WI38 (cell line): ENCODE measurements around the gene CAMK1D.
A peak's percentile ranks its signal among the peaks of the same experiment; 100 is the strongest.
"Not testable (repeated sequence)": the region's sequence is repeated elsewhere in the genome, so short reads cannot be mapped to it uniquely, and the experiment has no call there.

Source experiments
- H3K4me3 ChIP-seq: 2 replicates; pipeline ENCODE4 v1.5.1; 2011; ENCODE audit warnings: low read depth, mild to moderate bottlenecking, control low read depth, low read length
- TF ChIP-seq, protein P1 (sequence below): IDR thresholded peaks from 2 replicates; pipeline ENCODE4 v1.5.1; 2012; ENCODE audit warnings: low read depth, mild to moderate bottlenecking, control low read depth, low read length

Gene CAMK1D

GRCh38 chr10:12709521-12709963, 360.2 kb downstream of the CAMK1D start:
- TF ChIP-seq, protein P1, sequence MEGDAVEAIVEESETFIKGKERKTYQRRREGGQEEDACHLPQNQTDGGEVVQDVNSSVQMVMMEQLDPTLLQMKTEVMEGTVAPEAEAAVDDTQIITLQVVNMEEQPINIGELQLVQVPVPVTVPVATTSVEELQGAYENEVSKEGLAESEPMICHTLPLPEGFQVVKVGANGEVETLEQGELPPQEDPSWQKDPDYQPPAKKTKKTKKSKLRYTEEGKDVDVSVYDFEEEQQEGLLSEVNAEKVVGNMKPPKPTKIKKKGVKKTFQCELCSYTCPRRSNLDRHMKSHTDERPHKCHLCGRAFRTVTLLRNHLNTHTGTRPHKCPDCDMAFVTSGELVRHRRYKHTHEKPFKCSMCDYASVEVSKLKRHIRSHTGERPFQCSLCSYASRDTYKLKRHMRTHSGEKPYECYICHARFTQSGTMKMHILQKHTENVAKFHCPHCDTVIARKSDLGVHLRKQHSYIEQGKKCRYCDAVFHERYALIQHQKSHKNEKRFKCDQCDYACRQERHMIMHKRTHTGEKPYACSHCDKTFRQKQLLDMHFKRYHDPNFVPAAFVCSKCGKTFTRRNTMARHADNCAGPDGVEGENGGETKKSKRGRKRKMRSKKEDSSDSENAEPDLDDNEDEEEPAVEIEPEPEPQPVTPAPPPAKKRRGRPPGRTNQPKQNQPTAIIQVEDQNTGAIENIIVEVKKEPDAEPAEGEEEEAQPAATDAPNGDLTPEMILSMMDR: no peak
- no peak overlapping the region; the same call in 1 of the 2 replicates for H3K4me3 ChIP-seq

DNA sequence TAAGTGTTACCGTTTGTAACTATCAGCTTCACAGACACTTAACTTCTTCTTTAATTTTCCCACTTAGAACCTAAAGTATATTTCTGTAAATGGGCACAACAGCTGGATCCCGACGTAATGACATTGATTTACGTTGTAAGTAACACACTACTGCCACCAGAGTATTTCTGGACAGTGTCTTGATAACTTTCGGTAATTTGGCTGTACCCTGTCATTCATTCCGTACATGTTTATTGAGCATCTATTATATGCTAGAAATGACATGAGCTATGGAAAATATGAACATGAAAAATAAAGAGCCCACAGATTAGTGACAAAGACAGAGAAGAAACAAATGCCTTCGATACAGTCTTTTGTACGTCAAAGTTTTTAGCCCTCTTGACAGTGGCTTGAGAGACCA, 360.8 kb downstream of the CAMK1D start:
- no peak overlapping the region for H3K4me3 ChIP-seq
- TF ChIP-seq, protein P1: no peak

DNA sequence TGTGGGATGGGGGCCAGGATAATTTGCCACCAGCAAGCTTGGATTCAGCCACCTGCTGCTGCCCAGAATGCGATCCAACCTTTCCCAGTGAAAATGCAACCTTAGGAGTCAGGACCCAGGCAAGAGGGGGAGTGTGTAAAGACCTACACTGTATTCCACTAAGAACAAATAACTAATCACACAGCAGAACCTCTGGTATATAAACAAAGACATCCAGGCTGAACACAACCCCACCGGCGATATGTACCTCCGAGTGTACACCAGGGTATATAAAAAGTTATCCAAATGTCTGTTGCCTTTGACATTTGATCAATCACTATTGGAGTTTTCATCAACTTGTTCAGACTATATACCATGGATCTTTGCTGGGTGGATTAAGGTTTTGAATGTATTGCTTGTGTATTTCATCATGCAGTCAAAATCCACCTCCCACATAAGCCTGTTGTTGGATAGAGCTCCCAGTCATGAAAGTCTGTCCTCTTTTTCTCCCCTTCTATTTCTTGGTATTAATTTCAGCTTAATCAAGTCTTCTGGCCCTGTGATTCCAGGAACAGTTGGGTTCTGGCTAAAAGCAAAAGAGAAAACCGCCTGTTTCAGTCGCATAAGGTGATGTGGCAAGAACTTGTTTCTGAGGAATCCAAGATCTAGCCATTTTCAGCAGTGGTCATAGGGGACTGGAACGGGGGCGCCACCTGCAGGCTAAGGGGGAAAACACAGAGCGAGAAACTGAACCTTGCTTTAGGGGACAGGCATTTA, 361.4 kb downstream of the CAMK1D start:
- TF ChIP-seq, protein P1: peak; percentile 95
- H3K4me3 ChIP-seq: no peak overlapping the region

DNA sequence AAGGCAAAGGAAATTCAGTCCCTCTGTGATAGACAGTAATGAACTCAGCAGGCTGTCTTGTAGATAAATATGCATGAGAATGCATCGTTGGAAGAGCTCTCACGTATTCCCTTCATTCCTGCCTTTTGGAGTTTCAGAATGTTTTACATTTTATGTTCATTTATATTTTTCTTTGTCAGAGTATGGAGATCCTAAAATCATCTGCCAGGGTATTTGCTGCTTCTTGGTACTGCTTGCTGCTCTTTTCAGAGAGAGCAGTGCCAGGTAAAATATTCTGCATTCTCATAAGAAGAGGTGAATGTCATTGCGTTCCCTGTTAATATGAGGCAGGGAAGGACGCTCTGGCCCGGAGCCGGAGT, 362.0 kb downstream of the CAMK1D start:
- H3K4me3 ChIP-seq: no peak overlapping the region
- TF ChIP-seq, protein P1: no peak

- H3K4me3 ChIP-seq: no peak overlapping the region
- TF ChIP-seq, protein P1: no peak
Measured at GRCh38 chr10:12712293-12712983, 363.1 kb downstream of the CAMK1D start.

DNA sequence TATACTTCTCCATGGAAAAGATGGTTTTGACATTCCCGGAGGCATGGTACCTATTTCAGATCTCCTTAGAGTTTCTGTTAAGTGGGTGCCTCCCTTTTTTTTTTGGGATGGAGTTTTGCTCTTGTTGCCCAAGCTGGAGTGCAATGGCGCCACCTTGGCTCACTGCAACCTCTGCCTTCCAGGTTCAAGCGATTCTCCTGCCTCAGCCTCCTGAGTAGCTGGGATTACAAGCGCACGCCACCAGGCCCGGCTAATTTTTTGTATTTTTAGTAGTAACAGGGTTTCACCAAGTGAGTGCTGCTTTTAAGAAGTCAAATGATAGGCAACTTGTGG, 363.6 kb downstream of the CAMK1D start:
- not testable (repeated sequence) for H3K4me3 ChIP-seq

GRCh38 chr10:12716042-12716441, 366.7 kb downstream of the CAMK1D start:
- no peak overlapping the region for H3K4me3 ChIP-seq
- TF ChIP-seq, protein P1: no peak
